Hepatocyte (in vitro differentiated cells): ENCODE data around the gene VCAN. TPM values are rescaled to one million over a fixed set of nuclear protein-coding genes. Genes with fewer than 3 reads are reported as not detected.
A peak's percentile ranks its signal among the peaks of the same experiment; 100 is the strongest.

Experiments used
- DNase-seq: peaks from one replicate; pipeline ENCODE4 v3.0.0-alpha.2; 2016; ENCODE audit warnings: low spot score
- H2AFZ ChIP-seq: fragments of 200-600 bp; sonication (generic); 2 replicates; pipeline ENCODE4 v1.6.0; 2016; ENCODE audit warnings: antibody characterized with exemption, mild to moderate bottlenecking
- H3K27ac ChIP-seq: fragments of 200-600 bp; sonication (generic); 2 replicates; pipeline ENCODE4 v1.5.1; 2016; ENCODE audit warnings: mild to moderate bottlenecking
- H3K27me3 ChIP-seq: fragments of 200-600 bp; sonication (generic); 2 replicates; pipeline ENCODE4 v1.6.1; 2016
- H3K36me3 ChIP-seq: fragments of 200-600 bp; sonication (generic); replicated peaks from 2 replicates; pipeline ENCODE4 v1.5.1; 2016; ENCODE audit warnings: low read depth; ENCODE audit not compliant: insufficient read depth
- H3K4me1 ChIP-seq: fragments of 200-600 bp; sonication (generic); 2 replicates; pipeline ENCODE4 v1.5.1; 2016; ENCODE audit warnings: mild to moderate bottlenecking, moderate library complexity; ENCODE audit not compliant: insufficient read depth
- H3K4me2 ChIP-seq: fragments of 200-600 bp; sonication (generic); 2 replicates; pipeline ENCODE4 v1.6.0; 2016
- H3K4me3 ChIP-seq: fragments of 200-600 bp; sonication (generic); 2 replicates; pipeline ENCODE4 v1.5.1; 2016; ENCODE audit warnings: mild to moderate bottlenecking
- H3K79me2 ChIP-seq: fragments of 200-600 bp; sonication (generic); 2 replicates; pipeline ENCODE4 v1.6.0; 2017; ENCODE audit warnings: mild to moderate bottlenecking
- H3K9me2 ChIP-seq: fragments of 200-600 bp; sonication (generic); replicated peaks from 2 replicates; pipeline ENCODE4 v1.6.0; 2017; ENCODE audit warnings: mild to moderate bottlenecking; ENCODE audit not compliant: insufficient read depth
- H3K9me3 ChIP-seq: fragments of 200-600 bp; sonication (generic); 2 replicates; pipeline ENCODE4 v1.5.1; 2016; ENCODE audit warnings: low read depth, mild to moderate bottlenecking
- H4K20me1 ChIP-seq: fragments of 200-600 bp; sonication (generic); 2 replicates; pipeline ENCODE4 v1.6.0; 2016; ENCODE audit warnings: mild to moderate bottlenecking; ENCODE audit not compliant: insufficient read depth, poor library complexity, severe bottlenecking
- CTCF ChIP-seq: fragments of 200-600 bp; sonication (generic); IDR thresholded peaks from 2 replicates; pipeline ENCODE4 v1.5.1; 2016; ENCODE audit warnings: antibody characterized with exemption, mild to moderate bottlenecking; ENCODE audit not compliant: poor library complexity
- EZH2 ChIP-seq: fragments of 200-600 bp; sonication (generic); IDR thresholded peaks from 2 replicates; pipeline ENCODE4 v1.6.1; 2016; ENCODE audit warnings: antibody characterized with exemption, mild to moderate bottlenecking, borderline replicate concordance
- EZH2phosphoT487 ChIP-seq: fragments of 200-600 bp; sonication (generic); IDR thresholded peaks from one replicate; pipeline ENCODE4 v1.6.1; 2018; ENCODE audit warnings: antibody characterized with exemption, mild to moderate bottlenecking, low read depth, moderate library complexity; ENCODE audit not compliant: unreplicated experiment, severe bottlenecking
- WGBS: methylation state at CpG from one replicate; pipeline ENCODE4 v1.1.6; 2016; ENCODE audit warnings: low lambda C conversion rate; ENCODE audit errors: missing lambda C conversion rate; 5-methylcytosine and 5-hydroxymethylcytosine counted together
- polyA plus RNA-seq: library from polyadenylated mRNA; unstranded; fragments of >200 nt; fragmentation: Nextera tagmentation; extraction: Ambion mirVana; gene quantifications from 2 replicates; pipeline ENCODE4 v1.2.1, GENCODE V29; 2016
- total RNA-seq: library from RNA; depleted of rRNA; stranded (reverse); fragments of >200 nt; gene quantifications from 2 replicates; pipeline ENCODE4 v1.2.3, GENCODE V29; 2014

VCAN gene
- total and polyA plus RNA-seq, 2 experiments from 2014 or later: 104 to 398 TPM

DNA sequence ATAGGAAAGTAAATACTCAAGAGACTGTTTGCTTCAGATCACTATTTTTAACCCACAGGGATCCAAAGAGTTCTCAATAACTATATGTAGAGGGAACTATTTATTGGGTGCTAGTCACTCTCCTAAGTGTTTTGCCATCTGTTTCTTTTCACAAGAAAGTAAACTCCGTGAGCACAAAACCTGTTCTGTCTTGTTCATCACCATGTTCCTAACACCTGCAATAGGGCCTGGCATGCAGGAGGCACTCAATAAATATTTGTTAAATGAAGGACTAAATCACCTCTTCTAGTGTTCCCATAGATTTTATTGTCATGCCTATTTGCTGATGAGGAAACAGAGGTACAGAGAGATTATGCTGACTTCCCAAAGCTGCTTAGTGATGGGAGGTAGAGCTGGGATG lies 118.2 kb downstream of the VCAN start:
- Histone ChIP-seq H3K9me3 (no peaks in the 10 kb centered on the region), H3K4me1 (no peaks in the 10 kb centered on the region), H3K36me3 (no peaks in the 10 kb centered on the region), H3K4me2 (no peak overlapping the region), H3K79me2 (no peaks in the 10 kb centered on the region), H3K27ac (no peak overlapping the region), H3K4me3 (no peak overlapping the region), H4K20me1 (no peaks in the 10 kb centered on the region), H3K9me2 (no peaks in the 10 kb centered on the region), H2AFZ (no peak overlapping the region), H3K27me3 (no peaks in the 10 kb centered on the region)
- 20% methylated on average over 1 of the region's 1 CpG for WGBS
- TF ChIP-seq EZH2 (no peak), EZH2phosphoT487 (no peak), CTCF (no peak)
- no peak for DNase-seq

- DNase-seq: no peak
- Histone ChIP-seq H2AFZ (no peak overlapping the region), H3K36me3 (no peaks in the 10 kb centered on the region), H4K20me1 (no peaks in the 10 kb centered on the region), H3K27me3 (no peaks in the 10 kb centered on the region), H3K9me2 (no peaks in the 10 kb centered on the region), H3K4me2 (no peak overlapping the region), H3K4me1 (no peaks in the 10 kb centered on the region), H3K27ac (no peak overlapping the region), H3K79me2 (no peaks in the 10 kb centered on the region), H3K4me3 (no peak overlapping the region), H3K9me3 (no peaks in the 10 kb centered on the region)
- 72% methylated on average over 4 of the region's 4 CpGs for WGBS
- TF ChIP-seq CTCF (no peak), EZH2 (no peak), EZH2phosphoT487 (no peak)
Observed at GRCh38 chr5:83590966-83591365, 119.4 kb downstream of the VCAN start.

- Histone ChIP-seq H3K4me3 (no peak overlapping the region), H3K4me2 (no peak overlapping the region), H3K27ac (no peak overlapping the region), H3K9me2 (no peaks in the 10 kb centered on the region), H4K20me1 (no peaks in the 10 kb centered on the region), H2AFZ (no peak overlapping the region), H3K4me1 (no peaks in the 10 kb centered on the region), H3K9me3 (no peaks in the 10 kb centered on the region), H3K27me3 (no peaks in the 10 kb centered on the region), H3K36me3 (no peaks in the 10 kb centered on the region), H3K79me2 (no peaks in the 10 kb centered on the region)
- TF ChIP-seq CTCF (no peak), EZH2 (no peak), EZH2phosphoT487 (no peak)
- 98% methylated on average over 3 of the region's 3 CpGs for WGBS
- no peak for DNase-seq
Observed at GRCh38 chr5:83595217-83595616, 123.7 kb downstream of the VCAN start.

DNA sequence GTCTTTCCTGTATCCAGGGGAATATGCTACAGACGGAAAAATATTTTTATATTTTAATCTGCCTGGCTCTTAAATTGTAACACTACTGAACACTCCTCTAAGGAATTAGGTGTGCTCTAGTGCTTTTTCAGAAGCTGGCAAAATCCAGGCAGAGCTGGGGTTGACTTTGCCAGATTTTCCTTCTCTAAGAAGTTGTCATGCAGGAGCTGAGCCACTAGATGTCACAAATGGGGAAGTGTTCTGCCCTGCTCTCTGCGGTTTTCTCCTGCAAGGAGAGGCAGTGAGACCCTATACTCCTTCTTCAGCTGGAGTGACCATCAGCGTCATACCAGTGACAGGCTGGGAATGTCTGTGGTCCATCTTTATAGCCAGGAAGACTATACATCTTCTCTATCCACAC lies 136.6 kb downstream of the VCAN start:
- Histone ChIP-seq H3K79me2 (no peaks in the 10 kb centered on the region), H3K4me3 (no peak overlapping the region), H2AFZ (no peak overlapping the region), H4K20me1 (no peaks in the 10 kb centered on the region), H3K27ac (no peak overlapping the region), H3K9me3 (no peaks in the 10 kb centered on the region), H3K4me2 (no peak overlapping the region), H3K27me3 (no peaks in the 10 kb centered on the region), H3K4me1 (no peaks in the 10 kb centered on the region), H3K36me3 (no peaks in the 10 kb centered on the region), H3K9me2 (no peaks in the 10 kb centered on the region)
- DNase-seq: peak; percentile 78
- no peak for TF ChIP-seq EZH2phosphoT487
- peak; percentile 63 for TF ChIP-seq CTCF
- 9% methylated on average over 3 of the region's 3 CpGs for WGBS
